CD14-positive monocyte (primary cell): ENCODE data around the gene MAOA. TPM values are rescaled to one million over a fixed set of nuclear protein-coding genes. Genes with fewer than 3 reads are reported as not detected.
"Not testable (repeated sequence)": the region's sequence is repeated elsewhere in the genome, so short reads cannot be mapped to it uniquely, and the experiment has no call there.

ENCODE experiments used
- DNase-seq, 3 donors: peaks; one replicate each; pipeline ENCODE4 v3.0.0-alpha.2; 2011 to 2022
- H2AFZ ChIP-seq: 2 replicates; pipeline ENCODE4 v1.6.0; 2012; ENCODE audit warnings: mild to moderate bottlenecking, low read depth, low read length, inconsistent platforms; ENCODE audit not compliant: insufficient read depth, poor library complexity, severe bottlenecking
- H3K27ac ChIP-seq, 2 donors: 1 replicate in 1 of 2; 2 replicates in 1 of 2; pipeline ENCODE4 v1.5.1; 2012 to 2013; ENCODE audit warnings: low read length in 2 of 2, control low read depth in 1 of 2, inconsistent platforms in 1 of 2, low read depth in 1 of 2, mild to moderate bottlenecking in 1 of 2
- H3K27me3 ChIP-seq, 2 donors: one replicate each; pipeline versions ENCODE4 v1.6.0 to v1.6.1; 2011 to 2013; ENCODE audit warnings: low read length in 2 of 2; ENCODE audit not compliant: control insufficient read depth in 2 of 2, insufficient read depth in 2 of 2
- H3K36me3 ChIP-seq, 2 donors: replicated peaks in 1 of 2; 1 replicate in 1 of 2; 2 replicates in 1 of 2; pipeline versions ENCODE4 v1.5.1 to v1.6.1; 2012 to 2013; ENCODE audit warnings: low read length in 2 of 2, control low read depth in 1 of 2, inconsistent platforms in 1 of 2, mild to moderate bottlenecking in 1 of 2; ENCODE audit not compliant: insufficient read depth in 2 of 2, control insufficient read depth in 1 of 2
- H3K4me1 ChIP-seq, 2 donors: 1 replicate in 1 of 2; 2 replicates in 1 of 2; pipeline versions ENCODE4 v1.5.1 to v1.6.1; 2012 to 2013; ENCODE audit warnings: low read length in 2 of 2, control low read depth in 1 of 2, inconsistent platforms in 1 of 2, mild to moderate bottlenecking in 1 of 2, moderate library complexity in 1 of 2; ENCODE audit not compliant: insufficient read depth in 2 of 2, control insufficient read depth in 1 of 2
- H3K4me2 ChIP-seq: replicated peaks from 2 replicates; pipeline ENCODE3; 2012; ENCODE audit warnings: low read length, moderate library complexity, mild to moderate bottlenecking; ENCODE audit not compliant: poor library complexity, severe bottlenecking; ENCODE audit errors: extremely low read depth
- H3K4me3 ChIP-seq, 3 experiments: fragments of 200-600 bp in 1 of 3; sonication (generic) in 1 of 3; replicated peaks in 1 of 3; 1 replicate in 2 of 3; 2 replicates in 1 of 3; pipeline ENCODE4 v1.5.1; 2011 to 2013; ENCODE audit warnings: low read length in 3 of 3, mild to moderate bottlenecking in 3 of 3, control low read depth in 2 of 3, low read depth in 2 of 3, inconsistent platforms in 1 of 3, moderate library complexity in 1 of 3
- H3K79me2 ChIP-seq: 2 replicates; pipeline ENCODE4 v1.6.0; 2012; ENCODE audit warnings: mild to moderate bottlenecking, control low read depth, inconsistent platforms, low read length, moderate library complexity; ENCODE audit not compliant: insufficient read depth
- H3K9ac ChIP-seq: 2 replicates; pipeline ENCODE4 v1.6.0; 2017; ENCODE audit warnings: low read length, mild to moderate bottlenecking; ENCODE audit not compliant: insufficient read depth, poor library complexity, severe bottlenecking
- H3K9me3 ChIP-seq, 2 donors: replicated peaks in 1 of 2; 1 replicate in 1 of 2; 2 replicates in 1 of 2; pipeline versions ENCODE4 v1.5.1 to v1.6.1; 2012 to 2013; ENCODE audit warnings: low read length in 2 of 2, control low read depth in 1 of 2; ENCODE audit not compliant: control insufficient read depth in 1 of 2, insufficient read depth in 1 of 2
- H4K20me1 ChIP-seq: 2 replicates; pipeline ENCODE4 v1.6.0; 2012; ENCODE audit warnings: mild to moderate bottlenecking, low read length, control low read depth, moderate library complexity; ENCODE audit not compliant: insufficient read depth
- H3K27ac Mint-ChIP-seq, 7 donors: one replicate each; pipeline ENCODE4 v1.8.0; 2020; ENCODE audit warnings: mild to moderate bottlenecking in 7 of 7, mixed read lengths in 7 of 7, moderate library complexity in 6 of 7, inconsistent platforms in 2 of 7
- H3K27me3 Mint-ChIP-seq, 3 donors: one replicate each; pipeline ENCODE4 v1.8.0; 2021 to 2022; ENCODE audit warnings: low read depth in 3 of 3, mild to moderate bottlenecking in 3 of 3, mixed read lengths in 3 of 3, moderate library complexity in 3 of 3, inconsistent platforms in 1 of 3
- H3K36me3 Mint-ChIP-seq, 2 donors: one replicate each; pipeline ENCODE4 v1.8.0; 2020; ENCODE audit warnings: mixed read lengths in 2 of 2, inconsistent platforms in 1 of 2, mild to moderate bottlenecking in 1 of 2
- H3K4me1 Mint-ChIP-seq: one replicate; pipeline ENCODE4 v1.8.0; 2020; ENCODE audit warnings: mild to moderate bottlenecking, mixed read lengths
- H3K4me3 Mint-ChIP-seq, 2 donors: one replicate each; pipeline ENCODE4 v1.8.0; 2020; ENCODE audit warnings: mild to moderate bottlenecking in 2 of 2, mixed read lengths in 2 of 2, moderate library complexity in 1 of 2
- H3K9me3 Mint-ChIP-seq, 7 donors: one replicate each; pipeline ENCODE4 v1.8.0; 2020 to 2022; ENCODE audit warnings: mixed read lengths in 7 of 7, mild to moderate bottlenecking in 6 of 7, moderate library complexity in 6 of 7, inconsistent platforms in 2 of 7
- whole genome bisulfite sequencing: methylation state at CpG from one replicate; pipeline ENCODE4 v1.1.5; 2013; ENCODE audit warnings: missing lambda C conversion rate; ENCODE audit not compliant: insufficient coverage; 5-methylcytosine and 5-hydroxymethylcytosine counted together
- intact Hi-C, 2 donors: fragments of 100-400 bp; cut with micrococcal nuclease; formaldehyde crosslinking; loops; one replicate each; pipeline versions ENCODE4 v1.15.0 to v1.15.1; 2023
- polyA plus RNA-seq, 3 donors: library from polyadenylated mRNA; depleted of rRNA in 1 of 3; unstranded in 2 of 3; stranded (reverse) in 1 of 3; fragments of 300-500 nt in 2 of 3; fragments of >200 nt in 1 of 3; fragmentation: Illumina TruSeq in 2 of 3; gene quantifications; 1 replicate in 2 of 3; 2 replicates in 1 of 3; pipeline ENCODE4 v1.2.3, GENCODE V29; 2012 to 2021
- TF ChIP-seq, protein P1 (sequence below): fragments of 200-600 bp; IDR thresholded peaks from one replicate; pipeline ENCODE4 v1.8.0; 2022; ENCODE audit warnings: antibody characterized with exemption, mild to moderate bottlenecking

MAOA gene
- polyA plus RNA-seq, 3 donors = 0.11 to 0.56 (median 0.15) TPM

GRCh38 chrX:43615660-43616059 is 40.4 kb upstream of the MAOA start:
- H3K36me3 Mint-ChIP-seq = no peaks in the 10 kb centered on the region
- Histone ChIP-seq H3K79me2 (no peaks in the 10 kb centered on the region), H4K20me1 (no peaks in the 10 kb centered on the region), H3K36me3 (no peaks in the 10 kb centered on the region), H3K9me3 (no peaks in the 10 kb centered on the region), H3K9ac (no peak overlapping the region), H3K4me1 (peaks cover 0 to 2% of the 10 kb centered on the region in 2 donors), H2AFZ (no peak overlapping the region), H3K27ac (no peak overlapping the region), H3K27me3 (no peaks in the 10 kb centered on the region), H3K4me2 (no peak overlapping the region), H3K4me3 (no peak overlapping the region)
- no peak for DNase-seq
- intact Hi-C loops = no loop called here
- H3K4me1 Mint-ChIP-seq = peaks cover 7% of the 10 kb centered on the region
- WGBS = 100% methylated on average over 2 of the region's 5 CpGs
- H3K27ac Mint-ChIP-seq = no peak overlapping the region
- no peak overlapping the region for H3K4me3 Mint-ChIP-seq
- H3K9me3 Mint-ChIP-seq = peaks cover 0 to 13% (median 4%) of the 10 kb centered on the region in 7 donors
- H3K27me3 Mint-ChIP-seq = peaks cover 0 to 7% (median 1%) of the 10 kb centered on the region in 3 donors
- TF ChIP-seq, protein P1, sequence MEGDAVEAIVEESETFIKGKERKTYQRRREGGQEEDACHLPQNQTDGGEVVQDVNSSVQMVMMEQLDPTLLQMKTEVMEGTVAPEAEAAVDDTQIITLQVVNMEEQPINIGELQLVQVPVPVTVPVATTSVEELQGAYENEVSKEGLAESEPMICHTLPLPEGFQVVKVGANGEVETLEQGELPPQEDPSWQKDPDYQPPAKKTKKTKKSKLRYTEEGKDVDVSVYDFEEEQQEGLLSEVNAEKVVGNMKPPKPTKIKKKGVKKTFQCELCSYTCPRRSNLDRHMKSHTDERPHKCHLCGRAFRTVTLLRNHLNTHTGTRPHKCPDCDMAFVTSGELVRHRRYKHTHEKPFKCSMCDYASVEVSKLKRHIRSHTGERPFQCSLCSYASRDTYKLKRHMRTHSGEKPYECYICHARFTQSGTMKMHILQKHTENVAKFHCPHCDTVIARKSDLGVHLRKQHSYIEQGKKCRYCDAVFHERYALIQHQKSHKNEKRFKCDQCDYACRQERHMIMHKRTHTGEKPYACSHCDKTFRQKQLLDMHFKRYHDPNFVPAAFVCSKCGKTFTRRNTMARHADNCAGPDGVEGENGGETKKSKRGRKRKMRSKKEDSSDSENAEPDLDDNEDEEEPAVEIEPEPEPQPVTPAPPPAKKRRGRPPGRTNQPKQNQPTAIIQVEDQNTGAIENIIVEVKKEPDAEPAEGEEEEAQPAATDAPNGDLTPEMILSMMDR = no peak

- TF ChIP-seq, protein P1 = no peak
- Histone ChIP-seq H3K4me1 (peaks cover 0 to 2% of the 10 kb centered on the region in 2 donors), H3K9me3 (no peaks in the 10 kb centered on the region), H3K9ac (no peak overlapping the region), H3K27me3 (no peaks in the 10 kb centered on the region), H4K20me1 (no peaks in the 10 kb centered on the region), H3K79me2 (no peaks in the 10 kb centered on the region), H3K4me2 (no peak overlapping the region), H3K36me3 (no peaks in the 10 kb centered on the region), H3K4me3 (no peak overlapping the region), H2AFZ (no peak overlapping the region), H3K27ac (no peak overlapping the region)
- H3K36me3 Mint-ChIP-seq = no peaks in the 10 kb centered on the region
- WGBS = 40% methylated on average over 1 of the region's 3 CpGs
- peaks cover 7% of the 10 kb centered on the region for H3K4me1 Mint-ChIP-seq
- peaks cover 0 to 5% (median 1%) of the 10 kb centered on the region in 3 donors for H3K27me3 Mint-ChIP-seq
- no peak for DNase-seq
- intact Hi-C loops = no loop called here
- peak overlapping the region in 1 of 7 donors; percentile 22 for H3K27ac Mint-ChIP-seq
- peaks cover 0 to 13% (median 4%) of the 10 kb centered on the region in 7 donors for H3K9me3 Mint-ChIP-seq
- H3K4me3 Mint-ChIP-seq = no peak overlapping the region
These were observed 37.5 kb upstream of the MAOA start for GRCh38 chrX:43618366-43619205.

DNA sequence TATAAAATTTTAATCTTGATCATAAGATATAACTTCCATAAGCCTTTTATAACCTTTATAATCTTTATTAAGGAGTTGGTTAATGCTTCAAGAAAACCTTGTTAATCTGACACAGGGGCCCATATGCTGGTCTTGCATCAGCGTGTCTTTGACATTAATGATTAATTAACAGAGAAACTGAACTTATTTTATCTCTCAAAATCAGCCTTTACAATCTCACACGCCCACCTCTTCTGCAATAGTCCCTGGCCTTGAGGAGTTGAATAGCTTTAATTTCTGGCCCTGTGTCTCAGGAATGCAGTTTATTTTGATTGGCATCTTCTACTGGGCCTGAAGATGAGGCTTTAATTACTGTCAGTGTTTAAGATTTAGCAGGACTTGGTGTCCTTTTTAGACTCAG is 36.2 kb upstream of the MAOA start:
- H3K9me3 Mint-ChIP-seq = peaks cover 0 to 13% (median 6%) of the 10 kb centered on the region in 7 donors
- H3K27ac Mint-ChIP-seq, H3K36me3 Mint-ChIP-seq, H3K4me3 Mint-ChIP-seq, H3K4me2 ChIP-seq, H2AFZ ChIP-seq, H3K9me3 ChIP-seq, H3K27me3 Mint-ChIP-seq, H3K9ac ChIP-seq, DNase-seq, H3K4me3 ChIP-seq, H3K79me2 ChIP-seq, H4K20me1 ChIP-seq, H3K27me3 ChIP-seq, H3K4me1 Mint-ChIP-seq, intact Hi-C loops, H3K36me3 ChIP-seq, H3K27ac ChIP-seq, H3K4me1 ChIP-seq: not testable (repeated sequence)
- WGBS = no CpG with 5 or more reads among the region's 2 CpGs
